K562 (cell line): ENCODE results near the gene N4BP3. TPM values are rescaled to one million over a fixed set of nuclear protein-coding genes. Genes with fewer than 3 reads are reported as not detected.

Experiments used
- ATAC-seq: fragments of 200-7000 bp; cut with Tn5 transposase; 3 replicates; pipeline ENCODE4 v1.9.1; 2020; ENCODE audit warnings: moderate library complexity
- BruUV-seq: library from RNA; stranded (reverse); fragments of 400-500 nt; replicated peaks from 2 replicates; lab custom pipeline; 2021; lab: Mats Ljungman, UMichigan
- CTCF ChIA-PET: fragments of 300-600 bp; formaldehyde crosslinking; extraction: SDS; loops from one replicate; lab custom pipeline; 2021; ENCODE audit warnings: low intra/inter-chr PET ratio; lab: Yijun Ruan, JAX
- POLR2A ChIA-PET: fragments of 300-600, 350-650 bp; sonication (Branson Sonifier 250); formaldehyde crosslinking; extraction: SDS; loops from one replicate; lab custom pipeline; 2021; ENCODE audit warnings: antibody characterized with exemption, inconsistent platforms; lab: Yijun Ruan, JAX
- DNase-seq, 4 experiments: peaks; one replicate each; pipeline versions ENCODE4 v3.0.0 to v3.0.0-alpha.2; 2011 to 2018; ENCODE audit warnings: low spot score in 3 of 4, mixed read lengths in 3 of 4; ENCODE audit errors: extremely low read depth in 1 of 4
- FAIRE-seq: peaks from 2 replicates; lab custom pipeline; 2011; peaks lifted over from hg19 to GRCh38; lab: Jason Lieb, UNC
- H2AFZ ChIP-seq: 2 replicates; pipeline ENCODE4 v1.6.0; 2011; ENCODE audit warnings: low read depth, low read length, control low read depth, inconsistent platforms
- H3K27ac ChIP-seq: fragments of 200-600 bp; 3 replicates; pipeline ENCODE4 v1.8.0; 2011; ENCODE audit warnings: low read depth, mild to moderate bottlenecking, control low read depth, inconsistent platforms, low read length, moderate library complexity, mixed read lengths; ENCODE audit errors: extremely low read depth
- H3K27me3 ChIP-seq, 2 experiments: fragments of 300-600 bp in 1 of 2; 2 replicates in 1 of 2; 3 replicates in 1 of 2; pipeline versions ENCODE4 v1.6.0 to v1.8.0; 2011; ENCODE audit warnings: inconsistent platforms in 2 of 2, low read length in 2 of 2, mild to moderate bottlenecking in 1 of 2, mixed read lengths in 1 of 2, moderate library complexity in 1 of 2; ENCODE audit not compliant: control insufficient read depth in 2 of 2, insufficient read depth in 2 of 2
- H3K36me3 ChIP-seq: fragments of 300-600 bp; 3 replicates; pipeline ENCODE4 v1.8.0; 2011; ENCODE audit warnings: mild to moderate bottlenecking, low read length, inconsistent platforms; ENCODE audit not compliant: control insufficient read depth, insufficient read depth
- H3K4me1 ChIP-seq, 2 experiments: fragments of 200-600 bp in 1 of 2; replicated peaks in 1 of 2; 2 replicates in 1 of 2; 3 replicates in 1 of 2; pipeline versions ENCODE4 v1.5.1 to v1.8.0; 2011; ENCODE audit warnings: inconsistent platforms in 2 of 2, low read length in 2 of 2, mild to moderate bottlenecking in 1 of 2, mixed read lengths in 1 of 2, moderate library complexity in 1 of 2; ENCODE audit not compliant: control insufficient read depth in 2 of 2, insufficient read depth in 2 of 2
- H3K4me2 ChIP-seq: 2 replicates; pipeline ENCODE4 v1.6.1; 2011; ENCODE audit warnings: low read length, control low read depth, inconsistent platforms, mixed read lengths; ENCODE audit not compliant: insufficient read depth
- H3K4me3 ChIP-seq: fragments of 200-600 bp; sonication (generic), shearing (Covaris generic); 2 replicates; pipeline ENCODE4 v1.5.1; 2016; ENCODE audit warnings: control low read depth, inconsistent platforms
- H3K79me2 ChIP-seq: fragments of 200-600 bp; 3 replicates; pipeline ENCODE4 v1.8.0; 2011; ENCODE audit warnings: low read length, inconsistent platforms; ENCODE audit not compliant: control insufficient read depth, insufficient read depth
- H3K9ac ChIP-seq, 2 experiments: 2 replicates each; pipeline versions ENCODE4 v1.6.0 to v1.6.1; 2011; ENCODE audit warnings: low read depth in 2 of 2, low read length in 2 of 2, control low read depth in 1 of 2, inconsistent platforms in 1 of 2, mild to moderate bottlenecking in 1 of 2, mixed read lengths in 1 of 2; ENCODE audit not compliant: insufficient read depth in 1 of 2
- H3K9me1 ChIP-seq: one replicate; pipeline ENCODE4 v1.6.0; 2011; ENCODE audit warnings: inconsistent platforms, mild to moderate bottlenecking, low read length, moderate library complexity; ENCODE audit not compliant: control insufficient read depth, insufficient read depth
- H3K9me3 ChIP-seq: replicated peaks from 2 replicates; pipeline ENCODE4 v1.5.1; 2011; ENCODE audit warnings: low read depth, low read length, inconsistent platforms; ENCODE audit not compliant: control insufficient read depth, insufficient read depth
- H4K20me1 ChIP-seq: replicated peaks from 2 replicates; pipeline ENCODE4 v1.6.1; 2011; ENCODE audit warnings: low read length, inconsistent platforms, mixed read lengths; ENCODE audit not compliant: control insufficient read depth, insufficient read depth
- E2F6 ChIP-seq, 2 experiments: IDR thresholded peaks; 2 replicates each; pipeline ENCODE4 v1.6.1; 2011; ENCODE audit warnings: borderline replicate concordance in 1 of 2, control low read depth in 1 of 2, low read depth in 1 of 2, low read length in 1 of 2, mild to moderate bottlenecking in 1 of 2, mixed read lengths in 1 of 2, moderate library complexity in 1 of 2; ENCODE audit not compliant: insufficient read depth in 1 of 2, insufficient read length in 1 of 2, poor library complexity in 1 of 2, severe bottlenecking in 1 of 2; ENCODE audit errors: extremely low read depth in 1 of 2
- EGR1 ChIP-seq: fragments of 450-650 bp; conservative IDR thresholded peaks from 2 replicates; pipeline ENCODE4 v1.6.1; 2017; ENCODE audit warnings: mild to moderate bottlenecking
- FIP1L1 ChIP-seq: fragments of 200-400 bp; formaldehyde crosslinking; IDR thresholded peaks from 2 replicates; pipeline ENCODE4 v1.6.1; 2018; ENCODE audit warnings: mild to moderate bottlenecking, low read depth, low read length; ENCODE audit not compliant: poor library complexity, severe bottlenecking
- JUN ChIP-seq, 2 experiments: sonication (generic) in 1 of 2; formaldehyde crosslinking in 1 of 2; IDR thresholded peaks; 2 replicates each; pipeline versions ENCODE4 v1.6.1 to v1.8.0; 2012 to 2022; ENCODE audit warnings: borderline replicate concordance in 2 of 2, mild to moderate bottlenecking in 2 of 2, improper control_type of control experiment in 1 of 2, low read depth in 1 of 2, low read length in 1 of 2, missing genetic modification reagents in 1 of 2
- MCM2 ChIP-seq: fragments of 450-650 bp; IDR thresholded peaks from 2 replicates; pipeline ENCODE4 v1.6.1; 2017; ENCODE audit warnings: low read depth, mild to moderate bottlenecking
- NELFE ChIP-seq: IDR thresholded peaks from 2 replicates; pipeline ENCODE4 v1.6.1; 2011; ENCODE audit warnings: mild to moderate bottlenecking; ENCODE audit not compliant: insufficient read depth, insufficient read length
- RAD21 ChIP-seq, 2 experiments: fragments of 250-450 bp in 1 of 2; fragments of 450-650 bp in 1 of 2; sonication (Bioruptor Pico) in 1 of 2; formaldehyde crosslinking in 1 of 2; IDR thresholded peaks in 1 of 2; conservative IDR thresholded peaks in 1 of 2; 2 replicates each; pipeline versions ENCODE4 v1.4.0 to v1.8.0; 2020 to 2022; ENCODE audit warnings: mild to moderate bottlenecking in 2 of 2, moderate library complexity in 1 of 2
- RBM34 ChIP-seq: fragments of 200-400 bp; formaldehyde crosslinking; IDR thresholded peaks from 2 replicates; pipeline ENCODE4 v1.6.1; 2018; ENCODE audit warnings: low read length, borderline replicate concordance; ENCODE audit not compliant: insufficient read depth
- SMARCB1 ChIP-seq: IDR thresholded peaks from 2 replicates; pipeline ENCODE4 v1.6.1; 2011; ENCODE audit warnings: improper control_type of control experiment, low read depth; ENCODE audit not compliant: insufficient read length
- TAF1 ChIP-seq: IDR thresholded peaks from 2 replicates; pipeline ENCODE4 v1.6.1; 2011; ENCODE audit warnings: mild to moderate bottlenecking, low read length, moderate library complexity; ENCODE audit not compliant: insufficient read depth, control insufficient read depth, severe bottlenecking; ENCODE audit errors: extremely low read depth
- ZNF347 ChIP-seq: fragments of 450-650 bp; formaldehyde crosslinking; IDR thresholded peaks from 2 replicates; pipeline ENCODE4 v1.4.0; 2020; ENCODE audit warnings: low read depth, mild to moderate bottlenecking, moderate library complexity
- WGBS: fragments of 100-300 bp; shearing (Covaris generic); methylation state at CpG from one replicate; pipeline ENCODE4 v1.1.6; 2016; ENCODE audit warnings: low coverage, mixed read lengths; ENCODE audit not compliant: insufficient coverage; ENCODE audit errors: missing lambda C conversion rate; 5-methylcytosine and 5-hydroxymethylcytosine counted together
- in situ Hi-C: fragments of 300-500 bp; cut with MboI; formaldehyde crosslinking; loops from 4 replicates; pipeline ENCODE4 v1.15.0; 2018; ENCODE audit warnings: inconsistent platforms, mixed read lengths
- intact Hi-C: fragments of 100-400 bp; cut with micrococcal nuclease; formaldehyde crosslinking; loops from 2 replicates; pipeline ENCODE4 v1.14.2; 2022
- polyA plus RNA-seq, 8 experiments: library from polyadenylated mRNA; depleted of rRNA in 4 of 8; stranded (reverse) in 5 of 8; unstranded in 3 of 8; fragments of >200 nt; fragmentation: Nextera tagmentation in 2 of 8; fragmentation: Illumina TruSeq in 1 of 8; extraction: Ambion mirVana in 2 of 8; extraction: Trizol in 1 of 8; gene quantifications; 2 replicates each; pipeline versions ENCODE4 v1.2.1 to v1.2.3, GENCODE V29; 2011 to 2014; ENCODE audit warnings: inconsistent platforms in 1 of 8, missing spikeins in 1 of 8
- total RNA-seq, 7 experiments: library from RNA; depleted of rRNA in 6 of 7; stranded (reverse); fragments of >200 nt in 6 of 7; fragmentation: Illumina TruSeq in 2 of 7; extraction: Trizol in 2 of 7; gene quantifications; 2 replicates each; pipeline versions ENCODE4 v1.2.1 to v1.2.3, GENCODE V29; 2011 to 2021; ENCODE audit warnings: low replicate concordance in 1 of 7

N4BP3 gene
- total and polyA plus RNA-seq, 9 of the 15 experiments (the other 6 are each of a cell fraction or from before 2014, with no cell fraction given), result 0.06 to 7.0 (median 2.4) TPM

- Histone ChIP-seq H3K4me3 (no peak overlapping the region), H4K20me1 (no peaks in the 10 kb centered on the region), H3K36me3 (no peaks in the 10 kb centered on the region), H3K9me1 (no peaks in the 10 kb centered on the region), H2AFZ (no peak overlapping the region), H3K79me2 (no peaks in the 10 kb centered on the region), H3K4me2 (no peak overlapping the region), H3K4me1 (peaks cover 5 to 11% of the 10 kb centered on the region in 2 experiments; a peak in 4 of 5 replicates), H3K9ac (no peak overlapping the region), H3K9me3 (no peaks in the 10 kb centered on the region), H3K27ac (no peak overlapping the region), H3K27me3 (peaks cover 7 to 14% of the 10 kb centered on the region in 2 experiments; a peak in 3 of 5 replicates)
- ATAC-seq, result no peak
- ChIA-PET POLR2A (no interaction called here), CTCF (no interaction called here)
- FAIRE-seq, result no peak
- in situ Hi-C loops, result loop anchor here (25.0 kb wide), 1 partner anchor 460 kb away; the partner anchor contains the start of gene B4GALT7
- TF ChIP-seq MCM2, result no peak
- TF ChIP-seq RBM34, result no peak
- DNase-seq, result no peak
- 39% methylated on average over 10 of the region's 10 CpGs for WGBS
- no TSS peak for BruUV-seq
- intact Hi-C loops, result loop anchor here (5.0 kb wide), 1 partner anchor 470 kb away; the partner anchor contains the start of gene B4GALT7
These were observed 40.6 kb upstream of the N4BP3 start for GRCh38 chr5:178072749-178073148.

GRCh38 chr5:178074266-178074952, 38.9 kb upstream of the N4BP3 start:
- Histone ChIP-seq H3K4me2 (peak overlapping the region; percentile 24), H3K79me2 (no peaks in the 10 kb centered on the region), H3K27ac (no peak overlapping the region), H3K9me1 (no peaks in the 10 kb centered on the region), H3K27me3 (peaks cover 3 to 4% of the 10 kb centered on the region in 2 experiments; a peak in 3 of 5 replicates), H3K9me3 (no peaks in the 10 kb centered on the region), H3K4me1 (peaks cover 8 to 14% of the 10 kb centered on the region in 2 experiments; a peak in 4 of 5 replicates), H3K9ac (no peak overlapping the region), H3K4me3 (no peak overlapping the region), H2AFZ (peak overlapping the region; percentile 90), H3K36me3 (no peaks in the 10 kb centered on the region), H4K20me1 (no peaks in the 10 kb centered on the region)
- BruUV-seq, result no TSS peak
- intact Hi-C loops (loop anchor here (5.0 kb wide), 1 partner anchor 472 kb away; the partner anchor contains the start of gene B4GALT7), in situ Hi-C loops (loop anchor here (25.0 kb wide), 1 partner anchor 462 kb away; the partner anchor contains the start of gene B4GALT7)
- ATAC-seq, result peak; percentile 49
- POLR2A ChIA-PET, result interaction anchor here (0.6 to 2.3 kb wide), 6 partner anchors 71 to 129 kb away, joined by 3 to 10 read pairs (median 3); no protein-coding TSS in a partner anchor
- 6% methylated on average over 13 of the region's 14 CpGs for WGBS
- FAIRE-seq, result peak; percentile 60
- DNase-seq, result peak; percentile 36 to 63 (median 38)
- CTCF ChIA-PET, result interaction anchor here (1.2 to 5.7 kb wide), 3 partner anchors 71 to 90 kb away, joined by 5 to 108 read pairs (median 33); no protein-coding TSS in a partner anchor
- TF ChIP-seq RAD21 (CRISPR knock-in tag; conservative IDR thresholded peaks at IDR 0.05 in 1 of 2, IDR thresholded peaks at IDR 0.05 in 1 of 2) (peak in 1 of 2 experiments; percentile 39; a peak in 2 of 4 replicates), EGR1 (0 out of 2 replicates have a peak, but pooled peaks have one; percentile 25), JUN (IDR thresholded peaks at IDR 0.05; ENCODE audit: borderline replicate concordance, low read depth, low read length) (no peak), JUN (CRISPR knock-in tag; IDR thresholded peaks at IDR 0.05; ENCODE audit: borderline replicate concordance) (no peak), TAF1 (no peak), SMARCB1 (no peak), NELFE (no peak), ZNF347 (CRISPR knock-in tag) (no peak), FIP1L1 (no peak), E2F6 (IDR thresholded peaks at IDR 0.05; ENCODE audit: borderline replicate concordance in 1 of 2, extremely low read depth in 1 of 2, insufficient read depth in 1 of 2, insufficient read length in 1 of 2, low read depth in 1 of 2, low read length in 1 of 2, poor library complexity in 1 of 2, severe bottlenecking in 1 of 2) (peak in 1 of 2 experiments; percentile 91)
